Cardiac muscle cell (in vitro differentiated cells and primary cell): ENCODE results near the gene MYLK4. TPM values are rescaled to one million over a fixed set of nuclear protein-coding genes. Genes with fewer than 3 reads are reported as not detected.

Experiments used
- DNase-seq, 2 donors: peaks; one replicate each; pipeline versions ENCODE4 v3.0.0 to v3.0.0-alpha.2; 2010 to 2017; ENCODE audit warnings: low read depth in 1 of 2, low spot score in 1 of 2
- H3K27ac ChIP-seq: fragments of 200-600 bp; sonication (generic); 2 replicates; pipeline ENCODE4 v1.5.1; 2016
- H3K27me3 ChIP-seq: fragments of 200-600 bp; sonication (generic); 2 replicates; pipeline ENCODE4 v1.6.0; 2016; ENCODE audit warnings: control low read depth
- H3K36me3 ChIP-seq: fragments of 200-600 bp; sonication (generic); 2 replicates; pipeline ENCODE4 v1.5.1; 2016; ENCODE audit warnings: control low read depth
- H3K4me1 ChIP-seq: fragments of 200-600 bp; sonication (generic); 2 replicates; pipeline ENCODE4 v1.8.1; 2017; ENCODE audit warnings: low read depth, mild to moderate bottlenecking, mixed run types
- H3K4me3 ChIP-seq: fragments of 200-600 bp; sonication (generic); 2 replicates; pipeline ENCODE4 v1.5.1; 2016; ENCODE audit warnings: mild to moderate bottlenecking
- H3K9me3 ChIP-seq: fragments of 200-600 bp; sonication (generic); 2 replicates; pipeline ENCODE4 v1.5.1; 2017; ENCODE audit warnings: low read depth, mild to moderate bottlenecking, control low read depth
- polyA plus RNA-seq: library from polyadenylated mRNA; unstranded; fragments of >200 nt; fragmentation: Nextera tagmentation; extraction: Ambion mirVana; gene quantifications from 2 replicates; pipeline ENCODE4 v1.2.1, GENCODE V29; 2016
- total RNA-seq: library from RNA; depleted of rRNA; stranded (reverse); fragments of >200 nt; gene quantifications from 2 replicates; pipeline ENCODE4 v1.2.3, GENCODE V29; 2016
- TF ChIP-seq, protein P1 (sequence below): IDR thresholded peaks from 2 replicates; pipeline ENCODE4 v1.5.1; 2012; ENCODE audit warnings: low read depth, mild to moderate bottlenecking, low read length

The MYLK4 gene
- total and polyA plus RNA-seq, 2 experiments from 2014 or later = 0.23 to 0.69 TPM

DNA sequence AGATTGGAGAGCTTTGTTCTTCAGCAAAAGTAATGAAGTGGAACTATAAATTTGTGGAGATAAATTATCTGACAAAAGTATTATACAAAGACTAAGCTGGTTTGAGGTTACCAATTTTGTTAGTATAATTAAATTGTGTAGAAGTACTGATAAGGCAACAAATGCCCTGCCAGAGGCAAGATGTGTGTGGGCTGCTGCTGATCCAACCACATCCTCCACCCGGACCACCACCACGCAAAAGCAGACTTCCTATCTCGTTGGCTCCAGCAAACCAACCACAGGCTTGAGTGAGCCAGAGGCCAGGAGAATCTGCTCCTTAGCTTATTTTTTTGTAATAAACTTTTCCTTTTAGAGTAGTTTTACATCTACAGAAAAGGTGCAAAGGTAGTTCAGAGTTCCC, 1.1 kb upstream of the MYLK4 start:
- no peak overlapping the region for H3K27ac ChIP-seq
- no peak overlapping the region for H3K4me3 ChIP-seq
- H3K27me3 ChIP-seq = no peaks in the 10 kb centered on the region
- peaks cover 20% of the 10 kb centered on the region for H3K4me1 ChIP-seq
- H3K36me3 ChIP-seq = no peaks in the 10 kb centered on the region
- DNase-seq = no peak
- TF ChIP-seq, protein P1, sequence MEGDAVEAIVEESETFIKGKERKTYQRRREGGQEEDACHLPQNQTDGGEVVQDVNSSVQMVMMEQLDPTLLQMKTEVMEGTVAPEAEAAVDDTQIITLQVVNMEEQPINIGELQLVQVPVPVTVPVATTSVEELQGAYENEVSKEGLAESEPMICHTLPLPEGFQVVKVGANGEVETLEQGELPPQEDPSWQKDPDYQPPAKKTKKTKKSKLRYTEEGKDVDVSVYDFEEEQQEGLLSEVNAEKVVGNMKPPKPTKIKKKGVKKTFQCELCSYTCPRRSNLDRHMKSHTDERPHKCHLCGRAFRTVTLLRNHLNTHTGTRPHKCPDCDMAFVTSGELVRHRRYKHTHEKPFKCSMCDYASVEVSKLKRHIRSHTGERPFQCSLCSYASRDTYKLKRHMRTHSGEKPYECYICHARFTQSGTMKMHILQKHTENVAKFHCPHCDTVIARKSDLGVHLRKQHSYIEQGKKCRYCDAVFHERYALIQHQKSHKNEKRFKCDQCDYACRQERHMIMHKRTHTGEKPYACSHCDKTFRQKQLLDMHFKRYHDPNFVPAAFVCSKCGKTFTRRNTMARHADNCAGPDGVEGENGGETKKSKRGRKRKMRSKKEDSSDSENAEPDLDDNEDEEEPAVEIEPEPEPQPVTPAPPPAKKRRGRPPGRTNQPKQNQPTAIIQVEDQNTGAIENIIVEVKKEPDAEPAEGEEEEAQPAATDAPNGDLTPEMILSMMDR = no peak
- no peaks in the 10 kb centered on the region for H3K9me3 ChIP-seq

DNA sequence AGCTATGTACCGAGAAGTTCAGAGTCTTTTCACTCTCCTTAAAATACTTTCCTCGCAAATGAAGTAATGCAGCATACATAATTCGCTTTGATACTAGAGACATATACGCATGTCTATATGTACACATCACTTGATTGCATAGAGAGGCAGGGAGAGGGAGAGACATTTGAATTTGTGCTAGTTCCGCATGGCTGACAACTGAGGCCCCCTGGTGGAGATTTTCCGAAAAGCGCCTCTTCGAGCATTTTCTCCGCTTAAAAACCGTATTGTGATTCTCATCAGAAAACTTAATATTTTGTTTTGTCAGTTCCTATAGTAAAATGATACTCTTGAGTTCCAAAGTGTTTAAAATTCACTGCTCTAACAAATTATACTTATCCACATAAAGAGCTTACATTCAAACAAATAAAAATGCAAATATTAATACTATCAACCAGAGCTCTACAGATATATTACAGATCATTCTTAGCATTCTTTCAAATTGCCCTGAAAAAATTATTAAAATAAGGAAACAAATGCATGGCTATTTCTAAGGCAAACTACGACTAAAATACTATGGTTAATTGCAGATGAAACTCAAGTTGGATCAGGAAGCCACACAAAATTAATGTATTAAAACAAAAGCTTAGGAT, 637 bp downstream of the MYLK4 start:
- Histone ChIP-seq H3K4me3 (no peak overlapping the region), H3K4me1 (peaks cover 27% of the 10 kb centered on the region), H3K36me3 (no peaks in the 10 kb centered on the region), H3K27ac (no peak overlapping the region), H3K27me3 (no peaks in the 10 kb centered on the region), H3K9me3 (no peaks in the 10 kb centered on the region)
- DNase-seq = peak; percentile 67 to 79
- TF ChIP-seq, protein P1 = peak; percentile 85

DNA sequence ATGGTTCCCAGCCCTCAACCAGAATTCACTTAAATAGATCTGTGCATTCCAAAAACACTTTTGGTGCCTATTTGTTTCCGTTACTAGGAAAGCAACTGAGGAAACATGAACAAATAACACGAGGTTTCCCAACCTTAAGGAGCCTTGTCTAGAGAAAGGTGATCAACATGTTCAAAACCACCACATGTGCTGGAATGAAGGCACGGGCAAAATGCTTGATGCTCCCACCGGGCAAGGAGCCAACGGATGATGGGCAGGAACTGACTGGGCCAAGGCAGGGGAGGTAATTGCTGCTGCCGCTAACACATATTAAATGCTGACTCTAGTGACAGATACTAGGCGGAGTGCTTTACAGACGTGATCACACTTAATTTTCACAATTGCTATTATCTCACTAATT, 2.5 kb downstream of the MYLK4 start:
- Histone ChIP-seq H3K9me3 (no peaks in the 10 kb centered on the region), H3K4me3 (no peak overlapping the region), H3K27ac (no peak overlapping the region), H3K36me3 (no peaks in the 10 kb centered on the region), H3K4me1 (peaks cover 43% of the 10 kb centered on the region), H3K27me3 (no peaks in the 10 kb centered on the region)
- TF ChIP-seq, protein P1 = no peak
- DNase-seq = no peak

DNA sequence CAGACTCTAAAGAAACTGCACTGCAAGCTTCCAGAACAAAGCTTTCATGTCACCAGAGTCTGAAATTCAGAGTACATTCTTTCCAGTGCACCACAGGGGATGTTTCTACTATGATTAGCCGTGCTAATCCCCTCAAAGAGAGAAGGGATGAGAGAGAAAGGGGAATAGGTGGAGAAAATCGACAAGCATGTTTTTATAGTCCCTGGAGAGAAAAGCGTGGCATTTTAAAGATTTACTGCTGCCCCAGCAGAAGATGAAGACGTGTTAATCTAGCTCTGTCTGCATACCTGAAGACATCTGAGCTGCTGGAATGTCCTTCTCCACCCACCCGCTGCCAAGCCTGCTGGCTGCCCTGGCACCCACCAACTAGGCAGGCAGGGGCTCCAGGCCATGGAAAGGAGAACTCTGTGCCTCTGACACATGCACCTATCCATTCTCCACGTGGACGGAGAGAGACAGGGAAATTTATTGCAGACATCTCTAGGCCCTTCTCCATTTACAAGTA, 4.1 kb downstream of the MYLK4 start:
- no peak for DNase-seq

DNA sequence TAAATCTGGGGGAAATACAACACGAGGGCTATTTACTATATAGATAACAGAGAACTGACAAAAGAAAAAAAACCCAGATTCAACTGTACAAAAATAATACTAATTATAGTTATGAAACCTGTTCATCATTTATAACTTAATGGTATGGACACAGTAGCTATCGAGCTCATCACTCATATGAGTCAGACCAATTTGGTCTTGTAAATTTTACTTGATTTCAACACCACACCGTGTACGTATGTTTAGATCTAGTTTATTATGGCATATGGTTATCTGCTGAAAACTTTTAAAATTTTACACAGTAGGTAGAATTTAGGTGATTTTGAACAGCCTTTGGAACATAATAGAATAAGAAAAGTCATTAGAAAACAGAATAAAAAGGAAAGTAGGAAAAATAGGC, 5.5 kb downstream of the MYLK4 start:
- no peaks in the 10 kb centered on the region for H3K27me3 ChIP-seq
- H3K4me1 ChIP-seq = peaks cover 56% of the 10 kb centered on the region
- no peak overlapping the region for H3K4me3 ChIP-seq
- no peaks in the 10 kb centered on the region for H3K36me3 ChIP-seq
- no peak for DNase-seq
- TF ChIP-seq, protein P1 = no peak
- H3K27ac ChIP-seq = no peak overlapping the region
- H3K9me3 ChIP-seq = no peaks in the 10 kb centered on the region

More for the DNA sequence above, 4.1 kb downstream of the MYLK4 start:
- no peaks in the 10 kb centered on the region for H3K27me3 ChIP-seq
- H3K27ac ChIP-seq = no peak overlapping the region
- H3K4me1 ChIP-seq = peaks cover 46% of the 10 kb centered on the region
- H3K4me3 ChIP-seq = no peak overlapping the region
- TF ChIP-seq, protein P1 = no peak
- H3K9me3 ChIP-seq = no peaks in the 10 kb centered on the region
- H3K36me3 ChIP-seq = no peaks in the 10 kb centered on the region
